Suppressor macrophage treated with lipopolysaccharide for 1 hour (primary cell): ENCODE results near the gene ADGB.
A peak's percentile ranks its signal among the peaks of the same experiment; 100 is the strongest.
"Not testable (repeated sequence)": the region's sequence is repeated elsewhere in the genome, so short reads cannot be mapped to it uniquely, and the experiment has no call there.

Experiments used
- DNase-seq, 3 donors: peaks; one replicate each; pipeline ENCODE4 v3.0.0-alpha.2; 2020 to 2022

The ADGB gene

DNA sequence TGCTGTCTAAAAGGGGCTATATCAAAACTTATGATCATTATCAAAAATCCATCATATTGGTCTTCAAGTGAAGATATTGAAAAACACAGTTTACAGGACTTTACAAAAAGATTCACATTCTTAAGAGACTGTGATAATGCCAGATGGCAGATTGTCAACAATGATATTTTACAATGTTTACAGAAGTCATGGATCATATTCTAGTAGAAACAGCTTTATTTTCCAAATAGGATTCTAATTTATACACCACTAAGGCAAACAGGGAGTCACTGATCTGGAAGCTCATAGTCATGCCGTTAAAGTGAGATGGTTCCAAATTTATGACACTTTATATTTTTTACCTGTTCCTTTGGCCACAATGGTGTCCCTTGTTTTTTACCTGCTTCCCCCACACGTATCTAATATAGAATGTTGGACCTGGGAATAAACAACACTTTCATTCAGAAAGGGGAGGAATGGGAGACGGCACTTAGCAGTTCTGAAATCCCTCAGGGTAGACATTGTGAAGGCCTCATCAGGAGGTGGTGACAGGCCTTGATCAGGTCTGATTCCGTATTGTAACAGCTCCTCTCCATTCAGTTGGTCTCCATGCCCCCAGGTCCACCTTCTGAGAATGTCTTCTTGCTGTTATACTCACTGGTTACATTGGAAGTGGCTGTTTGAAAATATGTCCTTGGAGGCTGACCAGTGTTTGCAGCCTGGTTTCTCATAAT is 228.6 kb downstream of the ADGB start:
- no peak for DNase-seq

- DNase-seq: no peak
Observed at GRCh38 chr6:146829792-146830565, 231.2 kb downstream of the ADGB start.

DNA sequence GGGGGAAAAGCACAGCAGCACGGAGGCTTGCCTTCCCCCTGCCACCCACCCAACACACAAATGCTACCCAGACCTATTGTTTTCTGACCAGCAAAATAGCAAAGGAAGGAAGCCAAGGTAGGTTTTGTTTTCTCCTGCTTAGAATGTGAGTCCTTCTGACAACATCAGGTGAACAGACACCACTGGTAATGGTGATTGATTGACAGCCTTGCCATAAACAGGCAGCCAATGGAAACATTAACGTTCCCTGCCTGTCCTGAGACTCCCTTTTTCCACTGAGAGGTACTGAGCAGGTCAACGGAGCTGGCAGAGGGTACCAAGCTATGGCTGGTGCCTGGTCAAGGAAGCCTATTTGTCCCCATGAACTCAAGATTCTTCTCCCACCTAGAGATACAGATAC is 234.4 kb downstream of the ADGB start:
- DNase-seq: no peak

- DNase-seq: no peak
Observed at GRCh38 chr6:146840216-146840615, 241.4 kb downstream of the ADGB start.

DNA sequence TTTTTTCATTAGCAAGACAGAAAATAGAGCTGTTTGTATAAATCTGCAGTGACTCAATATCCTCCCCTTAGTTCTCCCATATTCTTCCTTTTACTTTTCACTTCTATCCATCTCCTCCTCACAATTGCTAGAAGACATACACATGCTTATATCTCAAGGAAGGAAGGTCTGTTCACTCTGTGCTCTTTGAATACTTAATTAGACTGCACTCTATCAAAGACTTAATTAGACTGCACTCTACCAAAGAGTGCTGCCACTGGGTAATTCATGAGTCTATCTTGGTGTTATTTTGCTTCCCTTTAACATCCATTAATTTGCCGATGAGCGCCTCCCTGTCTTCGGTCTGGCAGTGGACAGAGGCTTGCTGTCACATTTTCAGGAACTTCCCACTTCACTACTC is 241.9 kb downstream of the ADGB start:
- no peak for DNase-seq

GRCh38 chr6:146847426-146847825 is 248.7 kb downstream of the ADGB start:
- DNase-seq: no peak

DNA sequence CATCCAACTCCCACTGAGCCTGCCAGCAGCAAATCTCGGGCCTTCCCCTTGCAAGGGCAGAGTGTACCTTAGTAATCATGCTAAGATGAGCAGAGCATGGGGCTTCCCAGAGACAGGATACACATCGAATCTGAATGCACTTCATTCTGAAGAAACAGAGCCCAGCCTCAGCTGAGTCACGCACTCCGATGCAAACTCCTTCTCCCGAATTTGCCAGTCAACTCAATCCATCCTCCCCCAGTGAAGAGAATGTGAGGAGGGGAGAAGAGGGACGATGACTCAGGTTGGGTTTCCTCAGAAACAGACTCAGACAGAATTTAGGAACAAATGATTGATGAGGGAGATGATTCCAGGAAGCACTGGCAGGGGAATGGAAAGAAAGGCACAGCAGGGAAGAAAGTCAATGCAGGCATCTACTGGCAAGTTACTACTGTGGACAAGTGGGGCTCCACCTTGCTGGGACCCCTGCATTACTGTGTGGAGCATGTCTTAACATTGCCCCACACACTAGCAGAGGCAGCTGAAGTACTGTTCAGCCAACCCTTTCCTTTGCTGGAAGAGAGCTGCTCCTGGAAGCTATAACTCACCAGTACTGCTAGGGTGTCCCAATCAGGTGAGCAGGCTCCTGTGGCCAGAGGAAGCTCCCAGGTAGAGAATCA is 251.6 kb downstream of the ADGB start:
- peak in 2 of 3 donors; percentile 17 to 49 for DNase-seq

DNA sequence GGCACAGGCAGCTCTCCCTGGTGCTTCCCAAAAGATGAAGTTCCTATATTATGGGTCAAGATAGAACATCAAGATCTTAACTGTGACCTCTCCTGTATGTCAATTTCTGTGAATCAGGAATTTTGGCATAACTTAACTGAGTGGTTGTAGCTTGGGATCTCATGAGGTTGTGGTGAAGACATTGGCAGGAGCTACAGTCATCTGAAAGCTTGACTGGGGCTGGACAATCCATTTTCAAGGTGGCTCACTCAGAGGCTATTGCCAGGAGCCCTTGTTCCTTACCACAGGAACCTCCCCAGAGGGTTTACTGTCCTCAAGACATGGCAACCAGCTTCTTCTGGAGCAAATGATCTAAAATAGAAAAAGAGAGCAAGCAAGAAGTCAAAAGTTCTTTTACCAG is 252.2 kb downstream of the ADGB start:
- no peak for DNase-seq

DNA sequence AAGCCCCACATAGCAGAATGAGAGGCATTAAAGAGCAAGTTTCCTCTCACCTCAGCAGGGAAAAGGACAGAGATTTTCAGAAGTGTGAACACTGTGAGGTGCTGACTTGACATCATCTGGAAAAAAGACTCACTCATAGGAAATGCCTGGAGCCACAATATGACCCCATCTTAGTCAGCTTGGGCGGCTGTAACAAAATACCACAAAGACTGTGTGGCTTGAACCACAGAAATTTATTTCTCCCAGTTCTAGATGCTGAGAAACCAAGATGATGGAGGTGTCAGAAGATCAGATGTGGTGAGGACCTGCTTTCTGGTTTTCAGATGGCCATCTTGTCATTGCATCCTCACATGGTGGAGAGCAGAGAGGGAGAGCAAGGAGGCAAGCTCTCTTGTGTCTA is 253.1 kb downstream of the ADGB start:
- DNase-seq: no peak

DNA sequence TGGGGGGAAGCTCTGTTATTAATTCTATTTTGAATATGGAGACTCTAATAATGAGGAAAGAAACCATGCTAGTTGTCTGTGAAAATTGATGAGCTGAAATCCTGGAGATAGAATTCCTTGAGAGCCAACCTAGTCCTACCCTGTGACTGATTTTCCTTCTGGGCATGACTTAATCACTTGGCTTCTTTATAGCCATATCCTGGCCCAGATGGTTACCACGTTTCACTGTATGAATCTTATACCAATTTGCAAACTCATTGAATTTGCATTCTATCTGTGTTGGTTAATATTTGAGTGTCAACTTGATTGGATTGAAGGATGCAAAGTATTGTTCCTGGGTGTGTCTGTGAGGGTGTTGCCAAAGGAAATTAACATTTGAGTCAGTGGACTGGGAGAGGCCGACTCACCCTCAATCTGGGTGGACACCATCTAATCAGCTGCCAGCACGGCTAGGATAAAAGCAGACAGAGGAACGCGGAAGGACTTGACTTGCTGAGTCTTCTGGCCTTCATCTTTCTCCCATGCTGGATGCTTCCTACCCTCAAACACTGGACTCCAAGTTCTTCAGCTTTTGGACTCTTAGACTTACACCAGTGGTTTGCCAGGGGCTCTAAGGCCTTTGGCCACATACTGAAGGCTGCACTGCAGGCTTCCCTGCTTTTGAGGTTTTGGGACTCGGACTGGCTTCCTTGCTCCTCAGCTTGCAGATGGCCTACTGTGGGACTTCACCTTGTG is 255.9 kb downstream of the ADGB start:
- DNase-seq: not testable (repeated sequence)

- DNase-seq: no peak
Observed at GRCh38 chr6:146855889-146856288, 257.1 kb downstream of the ADGB start.

DNA sequence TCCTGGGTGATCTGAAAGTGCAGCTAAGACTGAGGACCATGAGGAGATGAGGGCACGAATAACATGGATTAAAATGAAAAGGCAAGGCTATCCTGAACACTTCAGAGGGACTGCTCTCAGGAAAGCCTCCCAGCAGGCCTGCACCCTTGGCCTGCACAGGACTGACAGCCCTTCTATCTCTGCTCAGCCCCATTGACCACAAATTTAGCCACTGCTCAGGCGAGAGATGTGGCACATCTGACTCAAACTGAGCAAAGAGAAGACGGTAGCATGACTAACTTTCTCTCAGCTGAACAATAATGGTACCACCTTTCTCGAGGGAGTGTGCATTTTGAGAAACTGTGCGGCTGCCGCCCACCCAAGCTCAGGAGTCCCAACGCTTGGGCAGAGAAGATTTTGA is 257.5 kb downstream of the ADGB start:
- DNase-seq: no peak

DNA sequence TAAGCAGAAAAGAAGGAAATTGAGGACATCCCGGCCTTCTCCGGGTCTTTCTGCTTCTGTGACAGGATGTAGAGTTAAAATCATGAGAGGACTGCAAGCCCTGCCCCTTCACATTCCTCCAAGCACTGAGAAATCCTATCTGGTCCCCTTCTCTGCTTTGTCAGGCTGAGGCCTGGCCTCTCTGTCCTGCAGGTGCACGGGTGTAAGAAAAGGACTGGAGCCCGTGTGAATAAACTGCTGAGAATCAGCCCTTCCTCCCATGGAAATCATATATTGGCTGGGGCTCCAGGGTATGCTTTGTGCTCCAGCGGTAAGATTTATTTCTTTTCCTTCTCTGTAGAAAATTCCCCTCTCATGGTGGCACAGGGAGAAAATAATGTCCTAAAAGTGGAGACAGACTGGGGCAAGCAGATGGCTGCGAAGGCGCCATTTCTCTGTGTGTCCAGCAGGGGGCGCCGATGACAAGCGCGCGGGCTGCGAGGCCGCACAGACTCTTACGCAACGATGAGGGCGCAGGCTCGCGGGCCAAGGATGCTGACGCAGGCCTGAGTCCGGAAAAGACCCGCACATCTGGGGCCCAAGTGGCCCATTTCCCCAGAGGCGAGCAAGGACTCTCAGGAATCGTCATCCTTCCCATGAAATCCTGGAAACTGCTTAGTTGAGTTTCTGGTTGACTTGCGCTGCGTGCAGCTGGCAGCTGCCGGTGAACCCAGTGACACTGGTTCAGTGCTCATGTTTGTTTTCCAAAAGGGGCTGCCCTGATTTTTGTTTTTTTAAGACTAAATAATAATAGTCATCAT is 258.6 kb downstream of the ADGB start:
- peak; percentile 86 to 91 (median 89) for DNase-seq

DNA sequence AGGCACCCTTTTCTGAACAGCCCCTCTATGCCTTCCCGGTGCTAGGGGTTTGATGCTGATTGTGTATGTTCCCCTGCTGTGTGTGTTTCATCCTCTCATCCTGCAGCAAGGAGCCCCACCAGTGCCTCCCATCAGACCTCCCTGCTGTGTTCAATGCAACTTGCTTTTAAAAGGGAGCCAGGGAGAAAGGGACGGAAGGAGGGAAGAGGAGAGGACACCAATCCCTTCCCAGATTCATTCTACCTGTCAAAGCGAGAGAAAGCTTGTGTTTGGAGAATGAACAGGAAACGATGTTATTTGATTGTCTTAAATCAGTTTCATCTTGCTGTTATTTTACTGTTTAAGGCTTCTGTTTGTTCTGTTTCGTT is 259.2 kb downstream of the ADGB start:
- no peak for DNase-seq

GRCh38 chr6:146859206-146859605 is 260.4 kb downstream of the ADGB start:
- DNase-seq: no peak

DNA sequence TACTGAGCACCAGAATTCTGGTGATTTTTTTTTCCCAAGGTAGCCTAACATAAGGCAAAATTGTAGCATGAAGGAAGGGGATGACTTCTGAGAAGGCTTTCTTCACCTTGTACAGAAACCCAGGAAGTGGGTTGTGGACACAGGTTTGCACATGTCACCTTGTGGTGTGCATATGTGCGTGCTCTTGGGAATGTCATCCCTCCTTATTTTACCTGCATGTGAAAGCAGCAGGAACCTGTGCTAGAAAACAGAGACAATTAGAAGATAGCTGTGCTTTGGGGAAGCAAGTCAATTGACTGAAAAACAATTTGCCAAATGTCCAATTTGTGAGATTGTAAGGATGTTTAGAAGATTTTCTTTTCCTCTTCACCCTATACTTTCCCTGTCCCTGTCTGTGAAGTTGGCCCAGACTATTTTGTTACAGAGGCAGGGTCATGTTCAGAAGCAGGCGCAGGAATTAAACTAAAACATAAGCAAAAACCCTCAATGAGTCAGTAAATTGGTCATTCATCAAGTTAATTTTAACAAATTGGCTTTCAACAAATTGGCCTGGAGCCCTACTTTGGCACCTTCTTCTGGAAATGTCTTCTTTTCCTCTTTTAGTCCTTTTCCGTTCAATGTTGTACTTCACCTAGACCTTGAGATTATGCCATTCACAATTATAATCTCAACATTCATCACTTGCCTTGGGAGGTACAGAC is 261.2 kb downstream of the ADGB start:
- no peak for DNase-seq

- no peak for DNase-seq
Observed at GRCh38 chr6:146860583-146860982, 261.8 kb downstream of the ADGB start.

DNA sequence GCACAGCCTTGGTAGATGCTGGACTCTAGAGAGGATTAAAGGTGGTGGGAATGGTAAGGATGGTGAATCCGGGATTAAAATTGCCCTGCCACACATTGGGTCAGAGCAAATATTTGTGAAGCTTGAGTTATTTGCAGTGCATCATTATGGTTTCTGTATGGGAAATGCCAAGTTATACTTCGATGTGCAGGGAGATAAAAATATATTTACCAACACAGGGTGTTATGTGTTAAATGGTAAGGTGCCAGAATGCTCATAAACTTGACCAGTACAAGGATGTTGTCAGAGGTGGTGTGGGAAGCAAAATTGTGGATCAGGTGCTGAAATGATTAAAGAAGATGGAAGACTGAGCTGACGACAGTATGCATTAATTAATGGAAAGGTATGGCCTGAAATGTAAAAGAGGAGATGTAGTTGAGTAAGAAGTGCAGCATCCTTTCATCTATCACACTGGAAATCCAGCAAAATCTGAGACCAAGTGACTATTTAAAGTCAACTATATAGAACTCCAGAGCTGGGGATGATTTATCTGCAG is 262.3 kb downstream of the ADGB start:
- no peak for DNase-seq

DNA sequence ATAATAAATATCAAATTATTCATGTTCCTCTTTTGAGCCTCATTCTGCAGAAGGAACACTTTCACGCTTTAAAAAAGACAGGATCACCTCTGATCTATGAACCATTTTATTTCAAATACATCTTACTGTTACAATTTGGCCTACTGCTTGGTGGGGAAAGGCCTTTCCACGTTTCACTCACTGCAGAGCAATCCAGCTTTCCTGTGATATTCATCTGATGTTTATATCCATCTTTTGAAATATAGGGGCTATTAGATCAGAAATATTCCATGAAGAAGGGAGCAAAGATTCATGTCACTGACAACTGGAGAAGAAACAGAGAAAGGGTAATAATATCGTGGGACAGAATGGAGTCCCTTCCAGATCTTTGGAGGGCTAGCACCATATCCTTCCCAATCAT is 262.9 kb downstream of the ADGB start:
- no peak for DNase-seq

- DNase-seq: peak in 1 of 3 donors; percentile 34
Observed at GRCh38 chr6:146862508-146862919, 263.7 kb downstream of the ADGB start.

DNA sequence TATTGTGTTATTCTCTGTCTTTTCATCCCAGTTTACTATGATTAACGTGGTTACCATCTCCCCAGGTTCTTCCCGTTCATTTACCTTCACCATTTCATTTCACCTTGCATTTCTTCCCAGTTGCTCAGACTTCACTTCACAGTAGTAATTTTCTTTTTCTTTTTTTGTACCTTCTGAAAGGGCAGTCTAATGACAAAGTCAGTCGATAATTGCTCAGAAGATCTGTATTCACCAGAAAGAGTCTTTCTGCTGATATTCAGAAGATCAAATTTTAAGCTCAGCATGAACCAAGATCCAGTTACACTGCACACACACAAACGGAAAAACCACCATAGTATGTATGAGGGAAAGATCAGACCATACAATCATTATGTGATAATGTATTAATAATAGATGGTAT is 265.5 kb downstream of the ADGB start:
- no peak for DNase-seq

GRCh38 chr6:146864885-146865284 is 266.1 kb downstream of the ADGB start:
- no peak for DNase-seq
